GM12878 (cell line): ENCODE data around the gene ACKR2.

ENCODE experiments used
- EP300 ChIP-seq, 2 experiments: fragments of 150-350 bp in 1 of 2; IDR thresholded peaks; 2 replicates each; pipeline ENCODE4 v1.6.1; 2011 to 2012; ENCODE audit warnings: low read depth in 2 of 2, low read length in 2 of 2, borderline replicate concordance in 1 of 2, improper control_type of control experiment in 1 of 2, inconsistent platforms in 1 of 2; ENCODE audit not compliant: control insufficient read depth in 1 of 2
- EZH2 ChIP-seq: IDR thresholded peaks from 2 replicates; pipeline ENCODE4 v1.6.1; 2012; ENCODE audit warnings: low read depth, mild to moderate bottlenecking, control low read depth, inconsistent platforms, low read length, borderline replicate concordance; ENCODE audit not compliant: control insufficient read depth
- GABPA ChIP-seq: IDR thresholded peaks from 2 replicates; pipeline ENCODE4 v1.6.1; 2014; ENCODE audit warnings: antibody characterized with exemption, low read depth, mild to moderate bottlenecking, inconsistent platforms
- POLR2AphosphoS2 ChIP-seq: IDR thresholded peaks from 2 replicates; pipeline ENCODE4 v1.6.1; 2011; ENCODE audit warnings: low read depth, mild to moderate bottlenecking, low read length, improper control_type of control experiment, moderate library complexity
- SREBF1 ChIP-seq: IDR thresholded peaks from 2 replicates; pipeline ENCODE4 v1.6.1; 2012; ENCODE audit warnings: mild to moderate bottlenecking, low read length
- TF ChIP-seq, protein P1 (sequence below), 3 experiments: IDR thresholded peaks in 2 of 3; conservative IDR thresholded peaks in 1 of 3; 2 replicates each; pipeline ENCODE4 v1.5.1; 2011; ENCODE audit warnings: low read depth in 3 of 3, low read length in 3 of 3, mild to moderate bottlenecking in 3 of 3, control low read depth in 2 of 3, moderate library complexity in 2 of 3, inconsistent platforms in 1 of 3, mixed read lengths in 1 of 3; ENCODE audit not compliant: control insufficient read depth in 2 of 3, insufficient read depth in 1 of 3; ENCODE audit errors: extremely low read depth in 1 of 3

GRCh38 chr3:42801784-42802183, 7.5 kb upstream of the ACKR2 start:
- TF ChIP-seq, protein P1, sequence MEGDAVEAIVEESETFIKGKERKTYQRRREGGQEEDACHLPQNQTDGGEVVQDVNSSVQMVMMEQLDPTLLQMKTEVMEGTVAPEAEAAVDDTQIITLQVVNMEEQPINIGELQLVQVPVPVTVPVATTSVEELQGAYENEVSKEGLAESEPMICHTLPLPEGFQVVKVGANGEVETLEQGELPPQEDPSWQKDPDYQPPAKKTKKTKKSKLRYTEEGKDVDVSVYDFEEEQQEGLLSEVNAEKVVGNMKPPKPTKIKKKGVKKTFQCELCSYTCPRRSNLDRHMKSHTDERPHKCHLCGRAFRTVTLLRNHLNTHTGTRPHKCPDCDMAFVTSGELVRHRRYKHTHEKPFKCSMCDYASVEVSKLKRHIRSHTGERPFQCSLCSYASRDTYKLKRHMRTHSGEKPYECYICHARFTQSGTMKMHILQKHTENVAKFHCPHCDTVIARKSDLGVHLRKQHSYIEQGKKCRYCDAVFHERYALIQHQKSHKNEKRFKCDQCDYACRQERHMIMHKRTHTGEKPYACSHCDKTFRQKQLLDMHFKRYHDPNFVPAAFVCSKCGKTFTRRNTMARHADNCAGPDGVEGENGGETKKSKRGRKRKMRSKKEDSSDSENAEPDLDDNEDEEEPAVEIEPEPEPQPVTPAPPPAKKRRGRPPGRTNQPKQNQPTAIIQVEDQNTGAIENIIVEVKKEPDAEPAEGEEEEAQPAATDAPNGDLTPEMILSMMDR (IDR thresholded peaks at IDR 0.05 in 2 of 3, conservative IDR thresholded peaks at IDR 0.05 in 1 of 3; ENCODE audit: control insufficient read depth in 2 of 3, extremely low read depth in 1 of 3, insufficient read depth in 1 of 3, low read depth in 3 of 3, low read length in 3 of 3) = no peak
- TF ChIP-seq EZH2 (no peak), SREBF1 (no peak), GABPA (no peak), EP300 (IDR thresholded peaks at IDR 0.05; ENCODE audit: borderline replicate concordance in 1 of 2, control insufficient read depth in 1 of 2, low read depth in 2 of 2, low read length in 2 of 2) (no peak), POLR2AphosphoS2 (no peak)
